Stimulated activated CD4-positive, alpha-beta T cell treated with anti-CD3 and anti-CD28 coated beads, Interleukin-1b, Interleukin-23, amount 100 ng/mL, for 1 hour (primary cell): ENCODE data around the gene SPRED2.

Experiments used
- DNase-seq, 2 donors: peaks; one replicate each; pipeline ENCODE4 v3.0.0-alpha.2; 2020; ENCODE audit warnings: low read depth in 2 of 2

The SPRED2 gene

GRCh38 chr2:65277791-65278483 lies 154.5 kb downstream of the SPRED2 start:
- DNase-seq = no peak

- no peak for DNase-seq
Observed at GRCh38 chr2:65277118-65277517, 155.3 kb downstream of the SPRED2 start.

GRCh38 chr2:65276609-65277008 lies 155.8 kb downstream of the SPRED2 start:
- no peak for DNase-seq

GRCh38 chr2:65275141-65275915 lies 157.1 kb downstream of the SPRED2 start:
- no peak for DNase-seq

GRCh38 chr2:65273344-65273743 lies 159.1 kb downstream of the SPRED2 start:
- DNase-seq = no peak

GRCh38 chr2:65268957-65269356 lies 163.4 kb downstream of the SPRED2 start:
- DNase-seq = no peak

GRCh38 chr2:65267008-65267407 lies 165.4 kb downstream of the SPRED2 start:
- DNase-seq = no peak

GRCh38 chr2:65265671-65266045 lies 166.7 kb downstream of the SPRED2 start:
- no peak for DNase-seq

- DNase-seq = no peak
Observed at GRCh38 chr2:65264821-65265670, 167.4 kb downstream of the SPRED2 start.

- DNase-seq = no peak
Observed at GRCh38 chr2:65263986-65264385, 168.4 kb downstream of the SPRED2 start.

- no peak for DNase-seq
Observed at GRCh38 chr2:65263262-65263661, 169.1 kb downstream of the SPRED2 start.

- DNase-seq = no peak
Observed at GRCh38 chr2:65261676-65262075, 170.7 kb downstream of the SPRED2 start.
